22Rv1 (cell line): ENCODE measurements around the gene CCDC137.

Source experiments
- H3K27ac ChIP-seq: fragments of 450-650 bp; 2 replicates; pipeline ENCODE4 v1.5.1; 2017
- CTCF ChIP-seq: fragments of 450-650 bp; IDR thresholded peaks from 2 replicates; pipeline ENCODE4 v1.5.1; 2017; ENCODE audit warnings: mild to moderate bottlenecking
- ZFX ChIP-seq: fragments of 450-650 bp; IDR thresholded peaks from 2 replicates; pipeline ENCODE4 v1.6.1; 2017; ENCODE audit warnings: antibody characterized with exemption, borderline replicate concordance

Gene CCDC137

GRCh38 chr17:81703747-81704654 is 37.5 kb downstream of the CCDC137 start:
- peak overlapping the region; percentile 90 for H3K27ac ChIP-seq
- TF ChIP-seq CTCF = no peak
- no peak for TF ChIP-seq ZFX

DNA sequence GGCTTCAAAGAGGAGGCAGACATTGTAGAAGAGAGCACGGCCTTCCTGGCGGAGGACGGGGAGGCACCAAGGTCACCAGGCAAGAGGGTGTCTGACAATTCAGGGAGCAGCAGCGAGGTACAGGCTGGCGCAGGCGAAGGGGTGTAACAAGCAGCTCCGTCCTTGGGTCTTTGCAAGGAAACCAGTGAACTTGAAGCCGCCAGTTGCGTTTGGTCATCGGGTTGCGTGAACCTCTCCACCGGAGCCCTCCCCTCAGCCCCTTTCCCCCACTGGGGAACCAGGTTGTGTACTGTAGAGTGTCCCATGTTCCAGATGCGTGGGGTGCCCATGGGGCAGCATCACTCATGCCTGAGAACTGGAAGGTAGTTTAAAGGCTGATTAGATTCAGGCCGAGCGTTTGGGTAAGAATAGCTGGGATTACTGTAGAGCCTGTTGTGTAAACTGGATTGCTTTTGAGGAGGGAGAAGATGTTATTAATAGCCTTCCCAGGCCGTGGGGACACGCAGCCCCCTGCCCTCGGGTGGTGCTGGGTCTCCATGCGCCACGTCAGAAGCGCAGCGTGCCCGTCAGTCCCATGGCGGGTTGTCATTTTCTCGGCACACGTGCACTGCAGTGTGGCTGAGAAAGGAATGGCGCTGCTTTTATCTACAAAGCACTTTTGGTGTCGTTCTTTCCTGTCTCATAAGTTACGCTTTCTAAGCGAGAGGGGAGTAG is 39.1 kb downstream of the CCDC137 start:
- H3K27ac ChIP-seq = no peak overlapping the region
- TF ChIP-seq CTCF = no peak
- no peak for TF ChIP-seq ZFX

DNA sequence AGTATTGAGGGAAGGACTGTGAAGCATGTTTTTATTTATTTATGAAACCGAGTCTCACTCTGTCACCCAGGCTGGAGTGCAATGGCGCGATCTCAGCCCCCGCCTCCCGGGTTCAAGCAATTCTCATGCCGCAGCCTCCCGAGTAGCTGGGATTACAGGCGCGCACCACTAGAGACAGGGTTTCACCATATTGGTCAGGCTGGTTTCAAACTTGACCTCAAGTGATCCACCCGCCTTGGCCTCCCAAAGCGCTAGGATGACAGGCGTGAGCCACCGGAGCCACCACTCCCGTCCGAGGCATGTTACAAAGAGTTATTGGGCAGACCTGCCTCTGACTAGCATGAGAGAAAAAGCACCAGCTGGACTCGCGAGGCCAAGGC is 39.7 kb downstream of the CCDC137 start:
- H3K27ac ChIP-seq = no peak overlapping the region
- TF ChIP-seq CTCF (no peak), ZFX (no peak)

DNA sequence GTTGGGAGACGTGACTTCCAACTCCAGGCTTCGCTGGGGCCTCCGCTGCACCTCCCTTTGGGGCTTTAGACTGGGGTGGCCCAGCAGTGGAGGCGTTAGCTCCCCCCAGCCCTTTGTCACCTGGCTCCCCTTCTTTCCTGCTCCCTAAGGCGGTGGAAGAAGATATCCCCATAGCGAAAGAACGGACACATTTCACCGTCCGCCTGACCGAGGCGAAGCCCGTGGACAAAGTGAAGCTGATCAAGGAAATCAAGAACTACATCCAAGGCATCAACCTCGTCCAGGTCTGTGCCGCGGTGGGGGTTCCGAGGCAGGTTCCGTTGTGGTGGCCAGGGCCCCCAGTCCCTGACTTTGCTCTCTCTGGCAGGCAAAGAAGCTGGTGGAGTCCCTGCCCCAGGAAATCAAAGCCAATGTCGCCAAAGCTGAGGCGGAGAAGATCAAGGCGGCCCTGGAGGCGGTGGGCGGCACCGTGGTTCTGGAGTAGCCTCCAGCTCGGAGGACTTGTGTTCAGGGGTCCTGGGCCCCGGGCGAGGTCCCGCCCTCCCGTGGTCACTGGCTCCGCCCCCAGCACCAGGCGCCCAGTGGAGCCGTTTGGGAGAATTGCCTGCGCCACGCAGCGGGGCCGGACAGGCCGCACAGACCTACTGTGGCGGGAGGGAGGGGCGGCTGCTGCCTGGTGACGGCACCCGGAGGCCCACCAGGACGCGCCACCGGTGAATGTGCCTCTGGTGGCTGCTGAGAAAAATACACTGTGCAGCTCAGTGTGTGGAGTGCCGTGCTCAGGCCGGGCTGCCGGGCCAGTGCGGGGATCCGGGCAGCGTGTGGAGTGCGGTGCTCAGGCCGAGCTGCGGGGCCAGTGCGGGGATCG is 40.5 kb downstream of the CCDC137 start:
- no peak overlapping the region for H3K27ac ChIP-seq
- no peak for TF ChIP-seq CTCF

DNA sequence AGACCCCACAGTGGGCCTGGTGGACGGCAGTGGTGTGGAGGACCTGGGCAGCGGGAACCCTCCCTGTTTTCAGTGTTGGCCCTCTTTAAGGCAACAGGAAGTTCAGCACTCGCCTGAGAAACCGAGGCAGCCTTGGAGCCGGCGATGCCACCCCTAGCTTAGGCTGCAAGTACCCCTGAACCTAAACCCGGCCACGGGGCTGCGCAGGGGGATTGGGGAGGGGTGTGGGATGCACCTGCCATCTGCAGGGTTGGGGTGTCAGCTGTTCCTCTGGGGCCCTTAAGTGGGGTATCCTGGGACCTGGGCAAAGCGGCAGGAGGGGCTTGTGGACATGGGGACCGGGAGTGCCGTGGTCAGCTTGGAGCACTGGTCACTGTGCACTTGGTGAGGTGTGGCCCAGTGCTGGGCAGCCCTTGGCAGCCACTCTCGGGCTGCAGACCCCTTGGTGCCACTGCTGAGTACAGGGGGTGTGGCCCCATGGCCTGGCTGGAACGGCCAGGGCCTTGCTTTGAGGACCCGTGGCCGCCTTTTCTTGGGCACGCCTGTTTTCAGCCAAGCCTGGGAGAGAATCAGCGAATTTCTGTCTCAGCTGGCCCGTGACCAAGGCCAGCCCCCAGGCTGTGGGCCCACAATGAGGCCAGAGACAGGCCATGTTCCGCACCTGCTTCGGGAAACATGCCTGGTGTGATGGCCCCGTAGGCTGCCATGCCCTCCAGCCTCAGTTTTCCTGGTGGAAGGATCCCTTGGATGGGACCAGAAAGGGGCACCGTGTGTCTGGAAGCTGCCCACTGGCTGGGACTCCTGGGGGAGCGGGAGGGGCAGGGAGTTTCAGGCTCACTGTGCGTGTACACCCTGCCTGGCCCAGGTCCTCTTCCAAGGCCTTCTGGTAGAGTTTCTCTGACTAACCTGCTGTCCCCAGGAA is 41.4 kb downstream of the CCDC137 start:
- H3K27ac ChIP-seq = peak overlapping the region; percentile 97
- TF ChIP-seq ZFX = no peak
- TF ChIP-seq CTCF = no peak

DNA sequence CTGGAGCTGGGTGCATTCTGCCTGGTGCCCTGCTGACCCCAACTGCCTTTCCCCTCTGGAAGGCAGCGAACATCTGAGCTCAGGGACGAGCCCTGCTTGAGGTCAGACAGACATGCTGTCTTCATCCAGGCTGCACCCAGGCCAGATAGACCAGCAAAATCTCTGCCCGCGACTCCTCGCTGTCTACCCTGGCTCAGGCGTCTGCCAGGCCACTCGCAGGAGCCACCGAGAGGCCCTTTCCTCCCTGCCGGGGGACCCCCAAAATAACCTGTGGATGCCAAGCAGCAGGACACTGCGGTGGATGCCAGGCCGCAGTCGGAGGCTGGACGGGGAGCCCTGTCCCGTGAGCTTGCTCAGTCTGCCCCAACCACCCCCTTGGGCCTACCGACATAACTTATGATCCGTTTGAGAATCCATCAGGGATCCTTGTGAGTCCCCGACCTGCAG is 42.2 kb downstream of the CCDC137 start:
- TF ChIP-seq CTCF (no peak), ZFX (no peak)
- H3K27ac ChIP-seq = peak overlapping the region; percentile 97
